HG03064 (cell line): Measurements from ENCODE around the gene C7orf33.
"Not testable (repeated sequence)": the region's sequence is repeated elsewhere in the genome, so short reads cannot be mapped to it uniquely, and the experiment has no call there.

Source experiments
- ATAC-seq: cut with Tn5 transposase; IDR thresholded peaks from one replicate; pipeline ENCODE4 v1.9.1; 2021; ENCODE audit warnings: low read depth; ENCODE audit not compliant: unreplicated experiment

The C7orf33 gene

DNA sequence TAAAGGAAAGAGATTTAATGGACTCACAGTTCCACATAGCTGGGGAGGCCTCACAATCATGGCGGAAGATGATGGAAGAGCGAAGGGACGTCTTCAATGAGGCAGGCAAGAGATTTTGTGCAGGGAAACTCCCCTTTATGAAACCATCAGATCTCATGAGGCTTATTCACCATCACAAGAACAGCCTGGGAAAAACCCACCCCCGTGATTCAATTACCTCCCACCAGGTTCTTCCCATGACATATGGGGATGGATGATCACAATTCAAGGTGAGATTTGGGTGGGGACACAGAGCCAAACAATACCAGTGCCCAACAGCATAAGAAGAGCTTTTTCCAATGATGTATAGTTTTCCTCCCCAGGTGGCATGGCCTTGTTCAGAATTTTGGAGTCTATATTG lies 11.2 kb upstream of the C7orf33 start:
- no peak for ATAC-seq

DNA sequence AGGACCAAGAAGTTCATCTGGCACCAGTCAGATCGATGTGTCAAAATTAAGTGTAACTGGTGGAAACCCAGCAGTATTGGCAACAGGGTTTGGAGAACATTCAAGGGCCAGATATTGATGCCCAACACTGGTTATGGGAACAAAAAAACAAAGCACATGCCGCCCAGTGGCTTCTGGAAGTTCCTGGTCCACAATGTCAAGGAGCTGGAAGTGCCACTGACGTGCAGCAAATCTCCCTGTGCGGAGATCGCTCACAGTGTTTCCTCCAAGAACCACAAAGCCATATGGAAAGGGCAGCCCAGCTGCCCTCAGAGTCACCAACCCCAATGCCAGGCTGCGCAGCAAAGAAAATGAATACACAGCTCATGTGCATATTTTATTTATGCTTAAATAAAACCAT lies 10.1 kb upstream of the C7orf33 start:
- ATAC-seq, result no peak

DNA sequence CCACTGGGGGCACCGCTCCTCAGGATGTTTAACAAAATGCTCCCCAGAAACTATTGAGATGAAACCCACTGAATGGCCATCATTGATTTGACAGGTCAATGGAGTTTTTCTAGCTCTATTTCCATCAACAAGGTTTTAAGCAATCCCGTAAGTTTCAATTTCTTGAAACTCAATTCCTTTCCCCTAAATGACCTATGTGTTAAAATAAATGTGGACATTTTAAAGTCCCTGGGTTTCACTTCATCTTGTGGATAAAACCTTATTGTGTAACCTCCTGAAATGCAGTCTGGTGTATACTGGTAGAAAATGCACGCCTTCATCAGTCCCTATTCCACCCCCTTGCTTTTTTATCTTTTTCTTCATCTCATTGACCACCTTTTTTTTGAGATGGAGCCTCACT lies 8.9 kb upstream of the C7orf33 start:
- ATAC-seq, result no peak

DNA sequence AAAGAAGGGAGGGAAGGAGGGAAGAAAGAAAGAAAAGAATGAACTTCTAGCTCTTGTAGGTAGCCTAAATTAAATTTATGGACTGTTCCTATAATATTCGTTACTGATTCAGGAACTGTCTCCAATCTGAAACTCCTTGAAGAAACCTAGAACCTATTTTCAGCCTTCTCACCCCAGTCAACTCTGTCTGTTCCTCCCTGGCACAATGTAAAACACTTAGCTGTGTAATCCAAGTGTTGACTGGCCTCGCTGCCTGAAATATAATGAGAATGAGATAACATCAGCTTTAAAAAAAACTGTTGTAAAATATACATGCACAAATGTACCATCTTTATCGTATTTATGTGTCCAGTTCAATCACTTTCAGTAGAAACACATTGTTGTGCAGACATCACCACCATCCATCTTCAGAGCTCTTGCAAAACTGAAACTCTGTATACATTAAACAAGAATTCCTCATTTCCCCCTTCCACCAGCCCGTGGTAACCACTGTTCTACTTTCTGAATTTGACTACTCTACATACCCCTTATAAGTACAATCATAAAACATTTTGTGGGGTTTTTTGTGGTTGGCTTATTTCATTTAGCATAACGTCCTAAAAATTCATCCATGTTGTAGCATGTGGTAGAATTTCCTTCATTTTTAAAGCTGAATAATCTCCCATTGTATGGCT lies 6.3 kb upstream of the C7orf33 start:
- ATAC-seq, result peak; percentile 89

DNA sequence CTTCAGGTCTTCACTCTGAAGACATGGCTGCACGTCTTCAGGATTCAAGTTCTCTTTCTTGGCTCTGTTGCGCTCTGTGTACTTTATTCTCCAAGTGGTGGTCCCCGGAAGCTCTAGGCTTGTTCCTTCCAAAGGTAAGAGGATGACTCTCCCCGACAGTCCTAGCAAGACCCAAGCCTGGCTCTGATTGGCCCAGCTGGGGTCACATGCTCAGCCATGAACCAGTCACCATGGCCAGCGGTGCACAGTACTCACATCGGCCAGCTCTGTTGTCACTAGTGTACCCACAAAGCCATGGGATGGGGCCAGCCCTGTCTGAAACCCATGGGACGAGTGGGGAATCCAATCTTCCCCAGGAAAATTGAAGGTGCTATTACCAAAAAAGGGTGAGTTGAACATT lies 5.2 kb upstream of the C7orf33 start:
- no peak for ATAC-seq

DNA sequence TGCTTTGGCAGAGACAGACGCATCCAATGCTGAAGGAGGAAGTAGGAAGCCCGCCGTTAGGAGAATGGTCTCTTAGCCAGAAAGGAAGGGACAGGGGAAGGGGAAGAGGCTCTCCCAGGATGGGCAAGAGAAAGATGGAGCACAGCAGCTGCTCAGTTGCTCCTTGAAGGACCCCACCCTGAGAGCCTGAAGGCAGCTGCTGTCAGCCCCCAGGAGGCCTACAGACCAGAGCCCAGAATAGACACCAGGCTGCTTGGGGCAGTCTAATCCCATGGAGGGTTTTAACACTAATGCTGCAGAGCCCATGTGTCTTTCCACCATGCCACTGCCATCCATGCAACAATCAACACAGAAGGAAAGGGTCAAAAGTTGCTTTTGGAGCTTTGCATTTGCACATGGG lies 3.5 kb upstream of the C7orf33 start:
- ATAC-seq, result no peak

DNA sequence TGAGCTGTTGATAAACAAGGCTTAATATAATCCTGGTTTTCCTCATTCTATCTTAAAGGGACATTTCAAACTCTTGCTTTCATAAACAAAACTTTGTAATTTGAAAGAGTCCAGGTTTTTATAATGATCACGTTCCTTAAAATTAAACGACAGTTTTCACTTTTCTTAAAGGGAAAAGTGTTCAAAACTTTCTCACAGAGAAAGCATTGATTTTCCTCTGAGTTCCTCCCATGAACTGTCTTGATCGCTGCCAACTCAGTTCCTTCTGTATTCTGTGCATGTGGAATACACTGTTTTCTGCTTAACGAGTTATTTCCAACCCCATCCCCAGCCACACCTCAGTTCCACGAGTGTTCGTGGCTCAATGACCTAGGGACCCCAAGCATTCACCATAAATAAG lies 2.4 kb upstream of the C7orf33 start:
- ATAC-seq, result no peak

DNA sequence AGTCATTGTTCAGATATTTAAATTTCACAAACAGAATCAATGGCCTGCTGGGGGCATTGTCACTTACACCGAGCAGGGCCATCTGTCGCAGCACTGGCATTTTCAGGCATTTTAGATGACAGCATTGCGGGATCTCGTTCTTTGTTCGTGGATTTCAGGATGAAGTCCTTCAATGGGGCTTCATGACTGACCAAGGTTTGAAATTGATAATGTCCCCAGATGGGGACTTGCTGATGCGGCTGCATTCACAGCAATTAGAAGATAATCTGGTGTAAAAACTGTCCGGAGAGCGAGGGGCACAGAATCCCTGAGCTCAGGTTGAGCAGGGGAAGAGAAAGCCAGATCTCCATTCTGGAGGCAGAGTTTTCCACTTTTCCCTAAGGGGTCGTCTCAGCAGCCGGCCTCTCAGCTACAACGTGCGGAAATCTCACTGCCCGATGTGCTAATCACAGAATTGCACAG lies 1.9 kb upstream of the C7orf33 start:
- ATAC-seq, result no peak

DNA sequence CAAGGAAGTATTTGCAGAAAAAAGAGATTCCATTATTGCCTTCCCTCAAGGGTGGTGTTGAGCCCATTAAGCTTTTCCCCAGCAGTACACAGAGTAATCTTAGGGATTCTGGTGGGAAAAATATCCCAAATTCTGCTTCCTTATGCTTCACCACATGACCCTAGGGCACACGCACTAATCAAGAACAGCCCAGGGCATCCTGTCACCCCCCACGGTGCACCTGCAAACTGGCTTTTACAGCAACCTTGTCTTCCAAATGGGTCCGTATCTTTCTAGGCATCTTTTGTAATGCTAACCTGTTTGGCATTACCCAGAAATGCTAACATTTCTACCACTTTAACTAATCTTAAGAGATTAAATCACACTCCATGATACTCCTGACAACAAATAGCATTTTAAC lies 926 bp upstream of the C7orf33 start:
- ATAC-seq, result no peak

DNA sequence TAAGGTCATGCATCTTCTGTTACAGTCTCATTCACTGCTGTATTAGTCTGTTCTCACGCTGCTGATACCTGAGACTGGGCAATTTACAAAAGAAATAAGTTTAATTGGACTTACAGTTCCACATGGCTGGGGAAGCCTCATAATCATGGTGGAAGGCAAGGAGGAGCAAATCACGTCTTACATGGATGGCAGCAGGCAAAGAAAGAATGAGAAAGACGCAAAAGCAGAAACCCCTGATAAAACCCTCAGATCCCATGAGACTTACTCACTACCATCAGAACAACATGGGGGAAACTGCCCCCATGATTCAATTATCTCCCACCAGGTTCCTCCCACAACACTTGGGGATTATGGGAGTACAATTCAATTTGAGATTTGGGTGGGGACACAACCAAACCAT lies 5.8 kb downstream of the C7orf33 start:
- ATAC-seq, result not testable (repeated sequence)

DNA sequence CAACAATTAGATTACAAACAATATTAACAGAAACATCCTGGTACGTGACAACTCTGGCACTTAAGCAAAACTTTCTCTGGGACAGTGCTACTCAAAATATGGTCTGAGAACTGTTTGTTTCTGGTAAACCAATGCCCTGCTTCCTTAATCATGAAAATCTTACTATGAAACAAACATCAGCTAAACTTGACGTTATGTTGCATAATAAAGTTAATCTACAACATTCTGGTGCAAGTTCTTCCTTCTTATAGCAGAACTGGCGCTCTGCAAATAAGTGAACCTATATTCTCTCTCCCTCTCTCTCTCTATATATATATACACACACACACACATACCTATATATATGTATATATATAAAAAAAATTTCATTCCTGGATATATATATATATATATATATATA lies 7.8 kb downstream of the C7orf33 start:
- ATAC-seq, result no peak

DNA sequence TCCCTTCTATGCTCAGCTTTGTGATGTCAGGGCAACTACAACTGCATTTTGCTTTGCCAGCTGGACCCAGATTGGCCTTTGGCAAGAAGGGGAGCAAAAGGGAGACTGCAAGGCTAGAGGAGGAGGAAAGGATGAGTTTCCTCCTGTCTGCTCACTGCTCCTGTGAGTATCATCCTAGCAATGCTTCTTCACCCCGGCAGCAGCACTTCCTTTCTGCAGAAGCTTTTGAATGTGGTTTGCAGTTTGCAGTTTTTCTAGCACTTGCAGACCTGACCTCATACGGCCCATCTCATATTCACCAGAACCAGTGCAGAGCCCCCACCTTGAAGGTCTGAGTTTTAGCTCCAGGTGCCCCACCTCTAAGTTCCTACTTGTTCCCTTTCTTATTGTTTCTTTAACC lies 14.8 kb downstream of the C7orf33 start:
- no peak for ATAC-seq

DNA sequence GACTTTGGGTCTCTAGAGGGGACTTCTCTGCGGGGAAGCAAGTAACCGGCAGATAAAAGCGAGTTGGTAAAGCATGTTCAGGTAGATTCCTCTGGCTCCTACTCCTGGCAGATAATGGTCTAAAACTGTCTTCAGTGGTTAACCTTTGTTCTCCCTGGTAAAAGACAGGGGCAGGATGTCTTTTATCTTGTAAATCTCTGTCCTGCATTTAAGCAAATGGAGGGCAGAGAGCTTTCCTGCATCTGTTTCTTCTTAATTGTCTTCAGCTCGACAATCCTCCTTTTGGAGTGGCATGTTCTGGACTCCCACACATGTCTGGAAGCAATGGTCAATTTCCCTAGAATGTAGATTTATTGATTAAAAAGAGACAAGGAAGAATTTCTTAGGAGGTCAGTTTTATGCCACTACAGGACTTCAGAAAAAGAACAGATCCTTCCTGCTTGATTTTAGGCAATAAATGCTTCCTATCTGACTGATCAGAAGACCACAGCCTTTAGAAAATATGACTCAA lies 16.6 kb downstream of the C7orf33 start:
- no peak for ATAC-seq

DNA sequence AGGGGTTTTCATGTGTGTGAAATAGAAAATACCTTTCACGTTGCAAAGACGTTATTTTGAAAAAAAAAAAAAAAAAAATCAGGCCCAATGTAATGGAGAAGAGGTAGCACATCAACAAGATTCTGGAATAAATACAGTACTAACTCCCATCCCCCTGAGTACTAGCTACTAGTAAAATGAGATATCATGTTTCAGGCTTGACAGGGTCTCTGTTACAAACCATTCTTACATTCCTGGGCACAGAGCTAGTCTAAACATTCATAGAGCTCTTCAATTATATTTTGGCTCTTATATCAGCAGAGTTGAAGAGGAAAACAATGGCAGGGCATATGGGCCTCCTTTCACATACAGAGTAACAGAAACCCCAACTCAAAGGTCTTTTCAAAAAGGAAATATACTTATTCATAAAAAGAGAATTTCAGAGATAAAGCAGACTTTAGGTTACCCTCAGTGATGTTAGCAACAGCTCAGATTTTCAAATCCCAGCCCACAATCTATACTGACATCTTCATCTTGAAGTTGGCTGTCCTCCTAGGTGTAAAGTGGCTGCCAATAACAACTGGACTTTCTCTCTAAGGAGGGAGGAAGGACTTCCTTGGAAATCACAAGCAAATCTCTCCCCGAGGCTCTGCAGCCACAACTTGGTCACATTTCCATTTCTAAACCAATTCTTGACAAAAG lies 18.6 kb downstream of the C7orf33 start:
- ATAC-seq, result no peak

DNA sequence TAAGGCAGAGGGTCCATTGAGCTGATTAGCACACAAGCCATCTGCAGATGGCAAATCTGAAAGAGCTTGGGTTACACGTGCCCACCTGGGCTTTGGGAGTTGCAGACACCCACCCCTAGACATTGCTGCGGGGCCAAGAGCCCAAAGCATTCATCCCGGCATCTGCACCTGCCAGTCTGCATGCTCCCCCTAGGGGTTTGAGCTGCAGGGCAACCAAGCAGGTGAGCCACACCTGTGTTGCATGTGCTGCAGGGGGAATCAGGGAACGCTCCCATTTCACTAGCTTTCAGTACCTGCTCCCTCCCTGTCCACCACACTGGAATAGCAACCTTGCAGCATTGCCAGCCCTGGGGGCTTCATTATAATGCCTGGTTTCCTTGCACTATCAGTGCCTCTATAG lies 21.1 kb downstream of the C7orf33 start:
- no peak for ATAC-seq

DNA sequence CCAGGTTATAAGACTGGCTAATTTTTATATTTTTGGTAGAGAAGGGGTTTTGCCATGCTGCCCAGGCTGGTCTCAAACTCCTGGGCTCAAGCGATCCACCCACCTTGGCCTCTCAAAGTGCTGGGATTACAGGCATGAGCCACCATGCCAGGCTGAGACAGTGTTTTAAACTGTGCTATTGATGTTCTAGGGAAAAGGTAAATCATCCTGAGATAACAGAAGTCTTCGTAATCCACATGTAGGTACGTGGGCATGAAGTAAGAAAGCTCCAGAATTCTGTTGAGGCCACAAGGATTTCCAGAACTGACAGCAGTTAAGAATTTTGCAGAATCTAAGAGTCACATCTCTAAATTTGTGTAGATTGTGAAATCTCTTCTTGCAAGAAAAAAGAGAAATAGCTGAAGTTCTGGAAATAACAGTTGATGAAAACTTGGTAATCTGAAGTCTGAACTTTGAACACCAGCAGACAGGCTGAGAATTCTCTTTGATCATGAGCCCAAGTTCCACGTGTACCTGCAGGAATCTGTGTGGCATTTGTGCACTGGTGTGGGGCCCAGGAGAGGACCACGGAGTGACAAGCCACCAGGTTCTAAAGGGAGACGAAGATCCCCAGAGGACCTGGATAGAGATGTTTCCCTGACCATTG lies 24.6 kb downstream of the C7orf33 start:
- ATAC-seq, result no peak

DNA sequence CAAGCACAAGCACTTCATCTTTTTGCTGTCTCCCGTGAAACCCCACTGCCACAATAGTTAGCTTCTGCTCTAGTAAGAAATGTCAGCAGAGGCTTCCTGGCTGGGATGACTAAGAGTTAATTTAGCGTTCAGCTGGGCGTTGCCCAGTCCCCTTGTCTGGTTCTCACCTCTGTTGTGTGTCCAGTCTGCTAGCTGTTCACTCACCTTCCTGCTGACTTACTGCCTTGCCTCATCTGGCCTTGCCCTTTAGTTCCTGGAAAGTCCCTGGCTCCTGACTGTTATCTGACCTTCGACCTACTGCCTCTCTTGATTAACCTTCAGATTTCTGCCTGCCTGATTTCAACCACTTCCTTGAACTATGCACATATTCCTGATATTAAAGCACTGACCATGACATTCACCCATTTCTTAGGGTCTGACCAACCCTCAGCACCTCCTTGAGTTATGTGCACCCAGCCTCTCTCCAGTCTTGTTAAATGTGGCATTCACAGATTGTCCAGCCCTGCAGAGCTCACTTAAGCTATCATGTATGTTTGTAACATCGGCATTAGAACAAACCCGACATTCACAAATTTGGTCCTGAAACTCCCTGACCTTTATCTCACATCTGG lies 30.3 kb downstream of the C7orf33 start:
- no peak for ATAC-seq

DNA sequence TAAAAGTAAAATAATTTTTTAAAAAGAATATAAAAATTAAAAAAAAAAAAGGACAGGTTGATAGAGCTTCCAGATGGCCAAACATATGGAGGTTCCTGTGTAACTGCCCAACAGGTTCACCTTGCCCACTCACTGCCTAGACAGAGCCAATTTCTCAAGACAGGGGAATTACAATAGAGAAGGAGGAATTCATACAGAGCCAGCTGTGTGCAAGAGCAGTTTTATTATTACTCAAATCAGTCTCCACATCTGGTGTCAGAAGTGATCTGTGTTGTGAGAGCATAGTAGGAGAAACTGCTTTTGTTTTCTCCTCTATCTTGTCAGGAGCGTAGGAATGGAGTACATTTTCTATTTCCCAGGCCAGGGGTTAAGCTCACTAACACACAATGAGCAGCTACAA lies 31.0 kb downstream of the C7orf33 start:
- no peak for ATAC-seq

DNA sequence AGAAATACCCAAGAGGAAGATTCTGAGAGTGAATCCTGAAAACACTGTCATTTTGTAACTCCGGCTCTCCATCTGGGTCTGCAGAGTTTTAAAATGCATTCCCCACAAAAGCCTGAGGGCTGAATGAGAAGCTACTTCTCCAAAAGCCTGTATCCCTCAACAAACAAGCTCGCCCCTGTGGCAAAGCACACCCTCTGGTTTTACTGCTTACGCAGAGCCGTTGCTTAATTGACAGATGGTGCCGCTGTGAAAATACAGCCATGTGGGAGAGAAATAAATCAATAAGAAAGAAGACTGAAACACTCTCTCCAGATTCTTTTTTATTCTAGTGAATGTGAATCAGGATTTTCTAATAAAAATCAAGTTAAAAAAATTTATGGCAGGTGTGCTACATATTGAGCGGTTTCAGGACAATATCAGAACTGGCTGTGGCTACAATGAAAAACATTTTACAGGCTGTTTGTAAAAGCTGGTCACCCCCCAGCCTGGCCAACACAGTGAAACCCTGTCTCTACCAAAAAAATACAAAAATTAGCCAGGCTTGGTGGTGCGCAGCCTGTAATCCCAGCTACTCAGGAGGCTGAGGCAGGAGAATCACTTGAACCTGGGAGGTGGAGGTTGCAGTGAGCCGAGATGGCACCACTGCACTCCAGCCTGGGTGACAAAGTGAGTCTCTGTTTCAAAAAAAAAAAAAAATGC lies 32.5 kb downstream of the C7orf33 start:
- no peak for ATAC-seq

DNA sequence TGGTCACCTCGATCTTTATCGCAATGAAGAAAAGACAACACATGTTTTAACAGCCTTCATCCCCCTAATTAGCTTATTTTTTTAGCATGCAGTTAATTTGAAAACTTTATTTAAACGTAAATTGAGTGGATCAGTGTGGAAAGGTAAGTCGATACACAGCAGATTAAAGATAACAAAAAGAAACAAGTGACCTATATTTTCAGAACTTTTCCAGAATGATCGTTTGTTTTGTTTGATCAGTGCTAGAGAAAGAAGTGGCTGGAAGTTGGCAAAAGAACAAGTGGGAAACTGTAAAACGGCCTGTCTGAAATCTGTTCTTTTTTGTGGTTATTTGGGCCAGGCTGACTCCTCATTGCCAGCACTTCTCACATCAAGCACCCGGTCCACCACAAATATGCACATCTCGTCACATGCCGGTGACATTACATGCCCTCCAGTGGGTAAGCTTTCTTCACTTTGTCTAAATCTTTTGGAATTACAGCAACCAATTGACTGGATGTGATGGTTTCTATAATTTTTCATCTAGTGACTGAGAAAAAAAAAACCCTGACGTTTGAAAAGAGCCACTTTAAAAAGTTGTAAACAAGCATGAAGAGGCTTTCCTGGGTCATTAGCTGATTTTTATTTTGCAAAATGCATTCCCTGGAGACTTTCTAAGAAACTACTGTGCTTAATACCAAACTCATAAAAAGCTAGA lies 33.2 kb downstream of the C7orf33 start:
- ATAC-seq, result no peak
